ENCODE measurements around the gene UBE3A.

DNA sequence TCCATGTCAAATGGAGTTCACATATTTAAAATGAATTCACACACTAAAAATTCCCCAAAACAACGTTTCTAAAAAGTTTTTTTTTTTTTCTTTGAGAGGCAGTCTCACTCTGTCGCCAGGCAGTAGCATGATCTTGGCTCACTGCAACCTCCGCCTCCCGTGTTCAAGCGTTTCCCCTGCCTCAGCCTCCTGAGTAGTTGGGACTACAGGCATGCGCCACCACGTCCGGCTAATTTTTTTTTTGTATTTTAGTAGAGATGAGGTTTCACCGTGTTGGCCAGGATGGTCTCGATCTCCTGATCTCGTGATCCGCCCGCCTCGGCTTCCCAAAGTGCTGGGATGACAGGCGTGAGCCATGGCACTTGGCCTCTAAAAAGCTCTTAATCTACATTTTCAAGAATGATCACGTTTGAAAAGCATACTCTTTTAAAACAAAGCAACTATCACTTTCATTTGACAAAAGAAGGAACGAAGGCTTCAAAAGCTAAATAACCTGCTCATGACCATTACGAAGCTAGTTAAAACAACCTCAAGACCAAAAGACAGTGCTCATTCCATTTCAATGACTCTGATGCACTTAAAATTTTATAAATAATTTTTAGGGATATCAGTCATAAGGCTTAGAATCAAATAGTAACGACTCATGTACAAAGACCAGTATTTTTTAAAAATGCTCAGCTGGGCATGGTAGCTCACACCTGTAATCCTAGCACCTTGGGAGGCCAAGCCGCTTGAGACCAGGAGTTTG is 5.5 kb downstream of the UBE3A start:
- TF ChIP-seq CTCF (IDR thresholded peaks at IDR 0.05) (no peak), POLR2A (IDR thresholded peaks at IDR 0.05) (no peak)

Data from lower leg skin (tissue), 3 donors.